Hepatocyte (in vitro differentiated cells): ENCODE data around the gene MYO3B.

ENCODE experiments used
- EZH2 ChIP-seq: fragments of 200-600 bp; sonication (generic); IDR thresholded peaks from 2 replicates; pipeline ENCODE4 v1.6.1; 2016; ENCODE audit warnings: antibody characterized with exemption, mild to moderate bottlenecking, borderline replicate concordance
- EZH2phosphoT487 ChIP-seq: fragments of 200-600 bp; sonication (generic); IDR thresholded peaks from one replicate; pipeline ENCODE4 v1.6.1; 2018; ENCODE audit warnings: antibody characterized with exemption, mild to moderate bottlenecking, low read depth, moderate library complexity; ENCODE audit not compliant: unreplicated experiment, severe bottlenecking
- TF ChIP-seq, protein P1 (sequence below): fragments of 200-600 bp; sonication (generic); IDR thresholded peaks from 2 replicates; pipeline ENCODE4 v1.5.1; 2016; ENCODE audit warnings: antibody characterized with exemption, mild to moderate bottlenecking; ENCODE audit not compliant: poor library complexity

DNA sequence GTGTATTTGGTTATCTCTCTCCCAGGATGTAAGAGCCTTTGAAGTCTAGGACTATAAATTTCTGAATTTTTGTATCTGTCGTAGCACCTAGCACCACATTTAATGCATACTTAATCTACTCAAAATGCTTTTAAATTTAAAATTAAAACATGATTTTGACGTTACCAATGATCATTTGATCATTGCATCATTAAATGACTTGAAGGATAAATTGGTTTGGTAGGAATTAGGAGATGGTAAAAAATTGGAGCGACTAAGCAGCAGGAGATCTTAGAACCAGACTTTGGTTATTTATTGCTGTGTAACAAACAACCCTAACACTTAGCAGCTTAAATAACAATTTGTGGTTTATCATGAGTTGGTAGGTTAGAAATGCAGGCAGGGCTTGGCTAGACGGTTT lies 84.9 kb downstream of the MYO3B start:
- TF ChIP-seq, protein P1, sequence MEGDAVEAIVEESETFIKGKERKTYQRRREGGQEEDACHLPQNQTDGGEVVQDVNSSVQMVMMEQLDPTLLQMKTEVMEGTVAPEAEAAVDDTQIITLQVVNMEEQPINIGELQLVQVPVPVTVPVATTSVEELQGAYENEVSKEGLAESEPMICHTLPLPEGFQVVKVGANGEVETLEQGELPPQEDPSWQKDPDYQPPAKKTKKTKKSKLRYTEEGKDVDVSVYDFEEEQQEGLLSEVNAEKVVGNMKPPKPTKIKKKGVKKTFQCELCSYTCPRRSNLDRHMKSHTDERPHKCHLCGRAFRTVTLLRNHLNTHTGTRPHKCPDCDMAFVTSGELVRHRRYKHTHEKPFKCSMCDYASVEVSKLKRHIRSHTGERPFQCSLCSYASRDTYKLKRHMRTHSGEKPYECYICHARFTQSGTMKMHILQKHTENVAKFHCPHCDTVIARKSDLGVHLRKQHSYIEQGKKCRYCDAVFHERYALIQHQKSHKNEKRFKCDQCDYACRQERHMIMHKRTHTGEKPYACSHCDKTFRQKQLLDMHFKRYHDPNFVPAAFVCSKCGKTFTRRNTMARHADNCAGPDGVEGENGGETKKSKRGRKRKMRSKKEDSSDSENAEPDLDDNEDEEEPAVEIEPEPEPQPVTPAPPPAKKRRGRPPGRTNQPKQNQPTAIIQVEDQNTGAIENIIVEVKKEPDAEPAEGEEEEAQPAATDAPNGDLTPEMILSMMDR = no peak
- TF ChIP-seq EZH2 (no peak), EZH2phosphoT487 (no peak)
